ENCODE measurements around the gene CBX7.

CBX7 gene

DNA sequence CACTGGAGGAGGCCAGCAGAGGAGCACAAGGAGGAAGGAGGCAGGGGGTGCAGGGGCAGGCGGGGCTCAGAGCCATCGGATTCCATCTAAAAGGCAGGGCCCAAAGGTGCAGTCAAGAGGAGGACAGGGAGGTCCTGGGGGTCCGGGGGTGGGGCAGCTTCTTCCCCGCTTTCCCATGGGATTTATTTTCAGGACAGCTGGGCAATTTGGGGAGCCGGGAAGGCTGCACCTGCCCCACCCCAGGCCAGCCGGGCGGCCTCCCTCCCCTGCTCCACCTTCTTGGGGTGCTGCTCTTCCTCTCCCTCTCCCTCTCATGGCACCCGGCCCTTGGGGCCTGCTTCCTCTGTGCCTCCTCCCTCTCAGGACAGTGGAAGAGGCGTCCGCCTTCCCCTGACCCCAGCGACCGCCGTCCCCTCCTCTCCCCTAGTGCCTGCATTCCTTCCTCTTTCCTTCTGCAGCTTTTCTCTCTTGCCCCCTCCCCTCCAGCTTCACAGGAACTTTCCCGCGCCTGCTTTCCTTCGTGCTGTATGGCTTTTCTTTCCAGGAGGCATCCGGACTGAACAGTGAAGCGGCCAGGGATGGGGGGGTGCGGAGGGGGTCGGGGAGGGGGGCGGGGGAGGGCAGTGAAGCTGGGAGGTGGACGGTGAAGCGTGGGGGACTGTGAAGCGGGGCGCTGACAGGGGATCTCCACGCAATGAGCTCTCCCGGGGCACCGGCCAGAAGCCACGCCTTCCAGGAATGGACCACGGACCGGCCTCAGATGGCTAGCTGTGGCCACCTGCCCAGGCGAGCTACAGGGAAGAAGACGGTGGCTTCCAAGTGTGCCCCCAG, 28.5 kb downstream of the CBX7 start:
- DNase-seq (ENCODE audit: low spot score), result peak; percentile 11

DNA sequence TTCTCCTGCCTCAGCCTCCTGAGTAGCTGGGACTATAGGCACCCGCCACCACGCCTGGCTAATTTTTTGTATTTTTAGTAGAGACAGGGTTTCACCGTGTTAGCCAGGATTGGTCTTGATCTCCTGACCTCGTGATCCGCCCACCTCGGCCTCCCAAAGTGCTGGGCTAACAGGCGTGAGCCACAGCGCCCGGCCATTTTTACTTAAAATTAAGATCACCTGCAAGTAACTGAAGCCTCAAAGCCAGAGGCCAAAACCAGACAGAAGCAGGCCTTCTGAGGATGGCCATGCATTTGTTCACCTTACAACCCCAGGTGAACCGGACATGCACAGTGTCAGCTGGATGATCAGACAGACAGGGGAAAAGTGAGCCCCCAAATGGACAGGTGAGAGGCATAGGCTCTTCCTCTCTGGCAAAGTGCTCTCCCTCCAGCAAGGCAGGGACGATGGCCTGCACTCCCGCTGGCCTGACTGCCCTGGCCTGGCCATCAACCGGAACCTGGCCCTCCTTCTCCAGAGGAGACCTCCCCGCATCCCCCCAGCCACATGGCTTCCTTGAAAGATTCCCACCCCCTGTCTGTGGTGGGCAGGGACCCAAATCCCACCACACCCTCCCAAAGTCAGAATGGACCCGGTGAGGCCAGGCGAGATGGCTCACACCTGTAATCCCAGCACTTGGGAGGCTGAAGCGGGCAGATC, 29.6 kb downstream of the CBX7 start:
- peak; percentile 5 for DNase-seq (ENCODE audit: low spot score)

DNA sequence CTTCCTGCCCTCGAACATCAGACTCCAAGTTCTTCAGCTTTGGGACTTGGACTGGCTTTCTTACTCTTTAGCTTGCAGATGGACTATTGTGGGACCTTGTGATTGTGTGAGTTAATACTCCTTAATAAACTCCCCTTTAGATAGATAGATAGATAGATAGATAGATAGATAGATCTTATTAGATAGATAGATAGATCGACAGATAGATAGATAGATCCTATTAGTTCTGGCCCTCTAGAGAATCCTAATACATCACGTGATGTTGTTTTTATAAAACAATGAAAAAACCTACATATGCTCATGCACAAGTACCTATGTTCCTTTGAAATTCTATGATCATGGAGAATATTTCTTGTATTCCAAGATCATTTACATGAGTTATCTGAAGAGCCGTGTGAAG, 31.5 kb downstream of the CBX7 start:
- DNase-seq (ENCODE audit: low spot score), result no peak

DNA sequence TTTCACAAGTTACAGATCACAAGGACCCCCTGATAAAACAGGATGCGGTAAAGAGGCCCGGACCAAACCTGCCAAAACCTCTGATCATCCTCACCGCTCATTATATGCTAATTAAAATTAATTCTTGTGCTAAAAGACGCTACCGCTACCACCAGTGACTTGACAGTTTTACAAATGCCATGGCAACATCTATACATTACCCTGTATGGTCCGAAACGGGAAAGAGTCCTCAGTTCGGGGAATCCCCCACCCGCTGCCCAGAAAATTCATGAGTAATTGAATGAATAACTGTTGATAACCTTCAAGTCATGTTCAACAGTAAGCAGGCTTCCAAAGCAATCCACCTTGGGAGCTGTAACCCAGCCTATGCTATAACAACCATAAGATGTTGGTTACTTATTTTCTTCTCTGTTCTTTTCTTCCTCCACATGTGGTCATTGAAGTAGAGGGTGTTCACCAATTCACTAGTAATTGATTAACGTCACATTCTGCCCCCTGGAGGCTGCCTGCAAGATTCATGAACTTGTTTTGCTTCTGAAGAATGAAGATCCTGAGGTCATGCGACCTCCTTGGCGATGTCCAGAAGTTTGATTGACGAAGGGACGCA, 34.8 kb downstream of the CBX7 start:
- DNase-seq (ENCODE audit: low spot score), result peak; percentile 53

DNA sequence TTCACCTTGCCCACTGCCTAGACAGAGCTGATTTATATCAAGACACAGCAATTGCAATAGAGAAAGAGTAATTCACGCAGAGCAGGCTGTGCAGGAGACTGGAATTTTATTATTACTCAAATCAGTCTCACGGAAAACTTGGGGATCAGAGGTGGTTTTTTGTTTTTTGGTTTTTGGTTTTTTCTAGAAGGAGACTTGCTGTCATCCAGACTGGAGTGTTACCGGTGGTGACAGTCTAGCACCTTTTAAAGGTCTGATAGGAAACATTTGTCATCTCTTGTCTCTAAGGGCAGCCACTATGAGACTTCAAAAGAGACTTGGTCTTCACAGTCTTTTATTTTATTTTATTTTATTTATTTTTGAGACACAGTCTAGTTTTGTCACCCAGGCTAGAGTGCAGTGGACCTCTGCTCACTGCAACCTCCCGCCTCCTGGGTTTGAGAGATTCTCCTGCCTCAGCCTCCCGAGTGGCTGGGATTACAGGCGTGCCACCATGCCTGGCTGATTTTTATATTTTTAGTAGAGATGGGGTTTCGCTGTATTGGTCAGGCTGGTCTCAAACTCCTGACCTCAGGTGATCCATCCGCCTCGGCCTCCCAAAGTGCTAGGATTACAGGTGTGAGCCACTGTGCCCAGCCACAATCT, 36.4 kb downstream of the CBX7 start:
- no peak for DNase-seq (ENCODE audit: low spot score)

DNA sequence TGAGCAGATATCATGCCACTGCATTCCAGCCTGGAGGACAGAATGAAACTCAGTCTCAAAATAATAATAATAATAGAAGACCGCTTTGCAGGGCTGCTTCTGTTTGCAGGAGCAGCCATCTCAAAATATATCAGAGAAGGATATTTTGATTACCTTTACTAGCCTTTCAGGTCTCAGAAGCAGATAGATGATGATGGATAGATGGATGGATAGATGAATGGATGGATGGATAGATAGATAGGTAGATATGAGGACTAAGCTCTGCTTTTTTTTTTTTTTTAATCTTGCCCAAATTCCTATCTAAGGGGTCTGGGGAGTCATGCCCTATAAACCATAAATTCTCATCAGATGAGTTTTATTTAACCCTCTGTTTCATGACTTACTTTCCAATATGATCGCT, 36.9 kb downstream of the CBX7 start:
- DNase-seq (ENCODE audit: low spot score), result no peak

DNA sequence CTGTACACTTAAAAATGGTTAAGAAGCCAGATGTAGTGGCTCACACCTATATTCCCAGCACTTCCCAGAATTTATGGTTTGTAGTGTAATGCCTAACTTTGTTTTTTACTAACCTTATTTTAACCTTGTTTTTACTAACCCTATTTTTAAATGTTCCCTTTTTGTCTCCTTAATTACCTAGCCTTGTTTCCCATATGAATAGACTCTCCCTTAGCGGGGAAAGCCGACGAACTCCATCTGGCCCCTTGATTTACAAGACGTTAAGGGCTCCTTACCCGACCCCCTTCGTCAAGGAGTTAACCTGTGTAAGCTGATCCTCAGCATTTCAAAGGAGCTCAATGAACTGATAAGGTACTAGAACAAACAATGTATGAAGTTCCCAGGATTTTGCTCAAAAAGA, 38.4 kb downstream of the CBX7 start:
- DNase-seq (ENCODE audit: low spot score), result no peak

DNA sequence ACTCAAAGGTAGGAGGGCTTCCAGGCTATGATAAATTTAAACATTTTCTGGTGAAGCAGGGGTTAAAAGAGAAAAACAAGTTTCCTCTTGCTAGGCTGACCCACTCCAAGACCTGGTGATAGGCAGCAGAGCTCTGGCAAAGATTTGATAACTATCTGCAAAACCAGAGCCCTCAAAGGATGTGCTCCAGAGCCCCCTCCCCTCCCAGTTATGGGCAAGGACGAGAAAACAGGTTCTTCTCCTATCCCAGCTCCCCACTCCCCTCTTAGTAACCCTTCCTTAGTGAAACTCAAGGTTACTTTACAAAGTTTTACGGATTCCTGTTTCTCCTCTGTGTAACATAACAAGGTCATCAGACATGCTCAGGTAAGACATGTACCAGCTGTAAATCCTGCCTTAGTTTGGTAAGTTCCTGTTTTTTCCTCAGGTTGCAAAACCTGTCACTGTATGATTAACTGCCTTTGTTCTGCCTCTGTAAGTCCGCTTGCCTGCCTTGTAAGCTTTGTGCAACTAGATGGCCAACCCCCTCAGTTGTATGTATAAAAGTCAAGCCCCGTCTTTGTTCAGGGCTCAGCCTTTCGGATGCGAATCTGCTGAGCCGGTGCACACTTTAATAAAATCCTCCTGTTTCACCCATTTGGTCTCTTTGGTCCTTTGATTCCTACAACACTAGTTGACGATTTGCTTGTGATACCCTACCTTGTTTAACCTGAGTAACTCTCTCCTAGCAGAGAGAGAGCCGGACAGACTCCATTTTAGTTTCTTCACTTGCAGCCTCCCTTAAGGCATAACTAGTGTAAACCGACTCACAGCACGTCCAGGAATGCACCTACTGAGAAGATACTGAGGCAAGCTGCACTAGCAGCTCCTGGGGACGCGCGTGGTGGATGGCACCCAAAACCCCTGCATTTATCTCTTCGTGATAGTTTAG, 41.6 kb downstream of the CBX7 start:
- DNase-seq (ENCODE audit: low spot score), result no peak

DNA sequence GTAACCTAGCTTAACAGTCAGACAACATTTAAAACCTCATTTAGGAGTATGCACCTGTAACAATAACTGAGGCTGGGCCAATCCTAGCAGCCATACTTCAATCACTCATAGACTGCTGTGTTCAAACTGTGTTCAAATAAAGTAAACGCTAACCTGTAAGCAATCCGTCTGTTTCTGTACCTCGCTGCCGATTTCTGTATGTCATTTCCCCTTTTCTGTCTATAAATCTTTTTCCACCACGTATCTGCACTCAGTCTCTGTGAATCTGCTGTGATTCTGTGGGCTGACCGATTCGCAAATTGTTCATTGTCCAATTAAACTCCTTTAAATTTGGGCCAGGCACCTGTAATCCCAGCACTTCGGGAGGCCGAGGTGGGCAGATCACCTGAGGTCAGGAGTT, 43.1 kb downstream of the CBX7 start:
- no peak for DNase-seq (ENCODE audit: low spot score)

DNA sequence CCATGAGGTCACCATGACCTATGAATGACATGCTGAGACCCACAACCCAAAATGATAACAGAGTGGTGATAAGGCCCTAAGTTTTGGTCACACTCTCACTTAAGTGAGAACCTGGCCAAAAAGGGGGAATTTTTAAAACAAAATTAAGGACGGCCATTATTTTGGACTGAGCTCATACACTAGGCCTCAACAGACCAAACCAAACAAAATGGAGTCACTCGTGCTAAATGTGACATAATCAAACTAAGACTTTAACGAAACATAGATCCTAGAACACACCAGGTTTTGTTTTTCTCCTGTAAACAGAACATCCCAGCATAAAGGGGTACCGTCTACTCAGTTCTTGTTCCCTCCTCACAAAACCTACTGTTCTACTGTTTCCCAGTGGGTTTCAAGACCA, 44.0 kb downstream of the CBX7 start:
- no peak for DNase-seq (ENCODE audit: low spot score)

DNA sequence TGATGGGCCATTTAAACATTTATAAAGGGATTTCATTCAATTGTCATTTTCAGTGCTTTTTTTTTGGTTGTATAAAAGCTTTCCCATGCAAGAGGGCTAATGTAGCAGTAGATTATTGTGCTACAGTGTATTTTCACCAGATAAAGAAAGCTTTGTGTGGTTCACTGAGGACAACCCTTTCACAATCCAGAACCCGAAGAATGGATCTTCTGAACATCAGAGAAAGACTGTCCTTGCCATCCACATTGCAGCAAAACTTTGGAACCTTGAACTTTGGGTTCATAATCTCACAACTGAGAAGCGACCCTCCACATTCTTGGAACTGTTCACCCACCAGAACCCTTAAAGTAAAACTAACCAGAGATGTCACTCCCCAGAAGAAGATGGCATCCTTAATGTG, 46.2 kb downstream of the CBX7 start:
- no peak for DNase-seq (ENCODE audit: low spot score)

DNA sequence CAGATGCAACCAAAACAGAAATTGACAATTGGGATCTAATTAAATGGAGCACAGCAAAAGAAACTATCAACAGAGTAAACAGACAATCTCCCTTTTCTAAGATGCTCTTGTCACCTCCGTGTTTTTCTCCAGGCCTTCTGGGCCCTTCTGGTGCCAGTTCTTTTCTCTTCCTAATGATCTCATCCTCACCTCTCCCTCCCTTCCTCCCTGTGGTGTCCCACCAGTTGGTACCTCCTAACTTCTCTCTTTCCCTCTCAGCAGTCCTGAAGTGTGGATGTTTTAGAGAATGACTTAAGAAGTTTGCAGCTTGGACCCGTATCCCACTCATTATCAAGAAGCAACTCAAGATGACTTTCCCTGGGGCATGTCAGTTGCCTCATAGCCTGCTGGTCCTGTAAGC, 49.0 kb downstream of the CBX7 start:
- DNase-seq (ENCODE audit: low spot score), result no peak

DNA sequence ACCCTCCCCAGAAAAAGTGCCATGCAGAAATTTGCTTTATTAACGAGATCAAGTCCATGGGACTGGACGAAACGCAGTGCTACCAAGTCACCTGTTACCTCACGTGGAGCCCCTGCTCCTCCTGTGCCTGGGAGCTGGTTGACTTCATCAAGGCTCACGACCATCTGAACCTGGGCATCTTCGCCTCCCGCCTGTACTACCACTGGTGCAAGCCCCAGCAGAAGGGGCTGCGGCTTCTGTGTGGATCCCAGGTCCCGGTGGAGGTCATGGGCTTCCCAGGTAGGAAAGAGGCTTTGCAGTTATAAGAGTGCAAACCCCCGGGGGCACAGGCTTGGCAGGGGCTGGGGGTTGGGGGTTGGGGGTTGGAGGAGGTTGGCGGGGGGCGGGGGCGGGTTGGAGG, 51.3 kb downstream of the CBX7 start:
- no peak for DNase-seq (ENCODE audit: low spot score)

DNA sequence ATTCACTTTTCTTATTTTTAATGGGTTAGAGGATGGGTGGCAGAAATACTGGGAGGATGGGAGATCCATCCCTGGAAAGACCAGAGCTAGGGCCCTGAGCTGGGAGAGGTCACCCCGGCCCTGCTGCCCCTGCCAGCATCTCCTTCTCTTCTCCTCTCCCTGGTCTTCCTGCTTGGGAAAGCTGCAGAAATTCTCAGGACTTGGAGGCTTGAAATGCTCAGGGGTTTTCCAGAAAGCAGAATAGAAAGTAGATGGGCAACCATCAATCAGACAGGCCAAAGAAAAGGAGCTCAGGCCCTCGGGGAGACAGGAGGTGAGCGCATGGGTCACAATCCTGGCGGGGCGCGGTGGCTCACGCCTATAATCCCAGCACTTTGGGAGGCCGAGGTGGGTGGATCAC, 53.9 kb downstream of the CBX7 start:
- DNase-seq (ENCODE audit: low spot score), result no peak

DNA sequence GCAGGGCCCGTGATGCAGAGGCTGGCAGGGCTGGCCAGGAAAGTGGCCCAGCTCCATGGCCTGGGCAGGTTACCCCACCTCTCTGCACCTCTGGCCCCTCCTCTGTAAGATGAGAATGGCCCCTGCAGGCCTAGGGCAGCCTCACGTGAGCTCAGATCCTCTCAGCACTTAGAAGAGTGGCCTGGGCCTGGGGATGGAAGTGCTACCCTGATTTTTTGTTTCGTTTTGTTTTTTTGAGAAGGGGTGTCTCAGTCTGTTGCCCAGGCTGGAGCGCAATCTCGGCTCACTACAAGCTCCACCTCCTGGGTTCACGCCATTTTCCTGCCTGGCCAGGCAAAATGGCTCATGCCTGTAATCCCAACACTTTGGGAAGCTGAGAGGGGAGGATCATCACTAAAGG, 54.5 kb downstream of the CBX7 start:
- no peak for DNase-seq (ENCODE audit: low spot score)

DNA sequence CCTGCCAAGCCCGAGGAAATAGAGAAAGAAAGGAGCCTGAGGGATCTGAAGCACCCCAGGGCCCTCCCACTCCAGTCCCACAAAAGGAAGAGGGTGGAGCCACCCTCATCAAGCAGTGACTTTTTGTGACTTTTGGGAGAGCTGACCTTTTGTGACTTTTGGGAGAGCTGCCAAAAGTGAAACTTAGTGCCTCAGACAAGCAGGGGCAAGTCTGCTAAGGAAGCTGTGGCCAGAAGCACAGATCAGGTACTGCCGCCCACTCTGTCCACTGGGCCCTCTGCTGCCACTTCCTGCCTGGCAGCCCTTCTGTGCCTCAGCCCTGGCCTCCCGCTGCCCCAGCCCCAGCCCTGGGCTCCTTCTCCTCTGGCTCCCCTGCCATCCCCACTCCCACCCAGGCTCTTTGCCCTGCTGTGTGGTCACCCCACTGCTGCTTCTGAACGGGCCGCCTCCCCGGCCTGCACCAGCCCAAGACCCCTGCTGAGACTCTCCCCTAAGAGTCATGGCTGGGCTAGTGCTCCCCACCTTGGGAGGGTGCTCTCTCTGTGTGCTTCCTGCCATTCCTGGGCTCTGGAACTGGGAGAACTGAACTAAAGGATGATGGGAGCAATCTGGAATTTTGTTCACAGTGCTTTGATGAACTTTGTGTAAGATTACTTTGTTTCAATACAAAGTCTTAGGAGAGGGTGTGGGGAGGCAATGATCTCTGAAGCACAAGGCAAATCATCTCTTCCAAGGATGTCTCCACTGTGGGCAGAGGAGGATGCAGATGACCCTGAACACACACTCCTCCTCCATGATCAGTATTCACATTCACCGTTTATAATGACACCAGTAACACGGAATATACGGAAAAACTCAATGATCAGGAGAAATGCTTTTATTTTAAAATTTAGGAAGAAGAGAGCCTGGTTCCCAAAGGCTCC, 55.1 kb downstream of the CBX7 start, which contains the start of gene APOBEC3H:
Gene APOBEC3H, plus strand, starts transcription at position 147 of the 923 bp plus-strand sequence. CDS start 3,035 bp downstream, outside the sequence.
- DNase-seq (ENCODE audit: low spot score), result no peak

DNA sequence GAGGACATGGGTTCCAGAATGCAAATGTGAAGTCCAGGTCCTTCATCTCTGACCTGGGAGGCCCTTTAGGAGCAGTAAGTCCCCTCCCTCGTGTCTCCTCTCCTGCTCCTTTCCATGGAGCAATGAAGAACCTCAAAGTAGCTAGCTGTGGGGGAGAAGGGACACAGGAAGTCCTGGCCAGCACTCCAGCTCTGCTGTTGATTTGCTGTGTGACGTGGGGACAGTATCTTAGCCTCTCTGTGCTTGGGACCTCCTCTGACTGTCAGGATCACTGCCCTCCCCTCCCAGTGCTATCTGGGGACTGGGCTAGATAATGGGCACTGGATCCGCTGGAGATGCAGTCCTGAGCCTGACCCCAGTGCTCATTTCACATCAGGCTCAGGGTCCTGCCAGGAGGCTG, 56.5 kb downstream of the CBX7 start:
- DNase-seq (ENCODE audit: low spot score), result no peak

DNA sequence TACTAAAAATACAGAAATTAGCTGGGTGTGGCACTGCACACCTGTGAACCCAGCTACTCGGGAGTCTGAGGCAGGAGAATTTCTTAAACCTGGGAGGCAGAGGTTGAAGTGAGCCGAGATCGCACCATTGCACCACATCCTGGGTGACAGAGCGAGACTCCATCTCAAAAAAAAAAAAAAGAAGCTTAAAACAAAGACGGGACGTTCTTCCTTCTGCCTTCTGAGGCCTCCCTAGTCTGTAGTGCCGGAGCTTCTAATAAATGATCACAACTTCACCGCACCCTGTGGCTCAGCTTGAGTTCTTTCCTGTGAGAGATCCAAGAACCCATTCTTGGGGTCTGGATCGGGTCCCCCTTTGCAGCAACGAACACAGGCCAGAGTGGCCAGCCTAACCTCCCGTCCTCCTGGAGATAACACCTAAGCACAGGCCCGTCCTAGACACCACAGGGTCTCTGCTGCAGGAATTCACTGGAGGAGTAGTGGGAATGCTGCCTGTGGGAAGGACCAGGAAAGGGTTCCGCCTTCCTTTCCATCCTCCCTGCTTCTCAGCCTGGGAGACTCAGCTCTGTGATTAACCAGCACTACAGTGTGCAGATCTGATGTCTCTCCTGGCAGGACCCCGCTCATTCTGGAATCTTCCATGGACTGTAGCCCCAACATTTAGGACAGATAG, 57.6 kb downstream of the CBX7 start:
- DNase-seq (ENCODE audit: low spot score), result no peak

DNA sequence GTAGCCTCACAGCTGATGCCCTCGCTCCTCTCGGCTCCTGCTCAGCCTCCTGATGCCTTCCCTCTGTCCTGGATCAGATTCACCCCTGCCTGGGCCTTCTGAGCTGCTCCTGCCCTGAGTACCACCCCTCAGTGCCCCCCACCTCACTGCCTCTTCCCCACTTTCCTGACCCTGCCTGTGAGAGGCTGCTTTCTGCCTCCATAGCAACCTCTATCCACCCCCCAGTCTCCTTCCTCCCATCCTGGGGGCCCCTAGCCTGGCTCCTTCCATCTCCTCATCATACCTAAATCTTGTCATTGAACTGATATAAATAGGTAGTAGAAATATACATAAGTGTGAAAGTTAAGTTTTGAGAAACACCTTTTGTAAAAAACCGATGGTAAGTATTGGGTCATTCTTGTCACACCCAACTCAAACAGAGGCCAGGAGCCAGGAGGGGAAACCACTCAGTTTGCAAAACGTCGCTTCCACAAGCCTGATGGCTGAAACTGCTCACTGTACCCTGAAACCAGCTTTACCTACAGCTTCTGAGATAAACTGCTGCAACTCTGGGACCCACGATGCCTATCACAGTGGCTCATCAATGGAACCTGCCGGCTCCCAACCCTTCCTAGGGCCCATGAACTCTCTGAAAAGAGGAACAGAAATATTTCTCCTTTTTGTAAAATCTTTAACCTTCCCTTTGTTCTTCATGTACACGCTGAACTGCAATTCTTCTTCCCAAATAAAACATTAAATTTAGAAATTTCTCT, 60.2 kb downstream of the CBX7 start:
- DNase-seq (ENCODE audit: low spot score), result no peak

All from AG20443 (cell line).